Measurements from ENCODE around the gene C2CD4D.

Gene C2CD4D

GRCh38 chr1:151809985-151810556 is 29.5 kb downstream of the C2CD4D start:
- Histone ChIP-seq H3K36me3 (ENCODE audit: control insufficient read depth in 1 of 2, insufficient read depth in 2 of 2, low read length in 2 of 2) (no peaks in the 10 kb centered on the region), H3K27ac (ENCODE audit: low read length) (no peak overlapping the region), H3K4me3 (ENCODE audit: low read depth in 1 of 2, low read length in 2 of 2) (no peak overlapping the region), H3K27me3 (ENCODE audit: low read depth, low read length) (no peaks in the 10 kb centered on the region), H3K9me3 (ENCODE audit: control insufficient read depth in 1 of 2, low read length in 2 of 2) (no peaks in the 10 kb centered on the region), H3K4me1 (ENCODE audit: control insufficient read depth in 1 of 2, insufficient read depth in 2 of 2, low read length in 2 of 2) (no peaks in the 10 kb centered on the region)

DNA sequence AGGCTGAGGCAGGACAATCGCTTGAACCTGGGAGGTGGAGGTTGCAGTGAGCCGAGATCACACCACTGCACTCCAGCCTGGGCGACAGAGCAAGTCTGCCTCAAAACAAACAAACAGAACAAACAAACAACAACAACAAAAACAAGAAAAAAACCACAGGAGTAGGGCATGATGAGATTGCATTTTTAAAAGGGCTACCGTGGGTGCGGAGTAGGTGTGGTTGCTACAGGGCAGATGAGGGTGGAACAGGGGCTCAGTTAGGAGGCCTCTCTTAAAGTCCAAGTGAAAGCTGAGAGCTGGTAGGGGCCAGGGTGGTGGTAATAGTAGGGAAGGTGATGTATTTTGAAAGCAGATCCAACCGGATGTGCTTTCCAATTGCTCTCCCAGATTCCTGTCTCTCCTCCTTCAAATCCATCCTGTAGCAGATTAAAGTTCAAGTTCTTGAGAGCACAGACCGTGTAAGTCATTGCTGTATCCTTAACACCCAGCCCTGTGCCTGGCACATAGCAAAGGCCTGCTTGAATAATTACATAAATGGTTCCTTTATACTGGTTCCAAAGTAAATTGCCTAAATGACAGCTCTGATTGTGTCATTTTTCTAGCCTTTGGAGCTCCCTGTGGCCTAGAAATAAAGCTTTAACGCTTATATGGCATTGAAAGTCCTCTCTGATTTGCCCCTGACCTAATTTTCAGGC is 30.2 kb downstream of the C2CD4D start:
- Histone ChIP-seq H3K4me3 (ENCODE audit: low read depth in 1 of 2, low read length in 2 of 2) (no peak overlapping the region), H3K27me3 (ENCODE audit: low read depth, low read length) (no peaks in the 10 kb centered on the region), H3K36me3 (ENCODE audit: control insufficient read depth in 1 of 2, insufficient read depth in 2 of 2, low read length in 2 of 2) (no peaks in the 10 kb centered on the region), H3K4me1 (ENCODE audit: control insufficient read depth in 1 of 2, insufficient read depth in 2 of 2, low read length in 2 of 2) (no peaks in the 10 kb centered on the region), H3K27ac (ENCODE audit: low read length) (no peak overlapping the region), H3K9me3 (ENCODE audit: control insufficient read depth in 1 of 2, low read length in 2 of 2) (no peaks in the 10 kb centered on the region)

DNA sequence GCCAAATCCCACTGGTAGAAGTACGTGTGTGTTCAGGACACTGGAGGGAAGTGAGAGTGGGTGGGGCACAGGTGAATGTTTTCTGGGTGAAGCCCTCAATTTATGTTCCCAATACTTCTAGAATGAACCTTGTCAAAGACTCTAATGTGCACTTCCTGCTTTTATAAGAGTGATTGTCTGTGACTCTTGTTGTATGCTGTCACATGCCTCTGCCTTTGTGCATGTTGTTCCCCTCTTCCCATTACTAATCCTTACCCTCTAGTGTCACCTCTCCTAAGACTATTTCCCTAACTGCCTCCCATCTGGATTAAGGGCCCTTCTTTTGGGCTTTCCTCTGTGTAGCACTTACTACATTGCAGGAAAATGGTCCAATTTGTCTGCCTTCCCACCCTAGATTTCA is 31.9 kb downstream of the C2CD4D start:
- H3K4me3 ChIP-seq (ENCODE audit: low read depth in 1 of 2, low read length in 2 of 2): no peak overlapping the region
- no peak overlapping the region for H3K27ac ChIP-seq (ENCODE audit: low read length)
- no peaks in the 10 kb centered on the region for H3K9me3 ChIP-seq (ENCODE audit: control insufficient read depth in 1 of 2, low read length in 2 of 2)
- H3K36me3 ChIP-seq (ENCODE audit: control insufficient read depth in 1 of 2, insufficient read depth in 2 of 2, low read length in 2 of 2): no peaks in the 10 kb centered on the region
- no peaks in the 10 kb centered on the region for H3K27me3 ChIP-seq (ENCODE audit: low read depth, low read length)
- no peaks in the 10 kb centered on the region for H3K4me1 ChIP-seq (ENCODE audit: control insufficient read depth in 1 of 2, insufficient read depth in 2 of 2, low read length in 2 of 2)

DNA sequence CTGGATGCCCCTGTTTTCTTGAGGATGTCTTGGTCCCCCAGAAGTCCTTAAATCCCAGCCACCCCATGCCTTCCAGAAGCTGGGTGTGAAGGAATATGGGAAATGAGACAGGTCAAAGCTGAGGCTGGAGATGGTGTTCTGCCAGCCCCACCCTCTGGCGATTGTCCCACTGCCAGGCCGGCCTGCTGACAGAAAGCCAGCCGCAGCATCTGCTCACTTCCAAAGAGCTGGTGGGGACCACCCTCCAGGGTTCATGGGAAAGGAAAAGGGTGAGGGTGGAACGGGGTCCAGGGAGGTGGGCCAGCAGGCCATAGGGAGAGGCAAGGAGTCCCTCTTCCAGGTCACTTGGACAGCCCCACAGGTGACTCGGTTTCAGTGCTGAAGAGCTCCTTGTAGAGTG is 32.5 kb downstream of the C2CD4D start:
- Histone ChIP-seq H3K36me3 (ENCODE audit: control insufficient read depth in 1 of 2, insufficient read depth in 2 of 2, low read length in 2 of 2) (no peaks in the 10 kb centered on the region), H3K27me3 (ENCODE audit: low read depth, low read length) (no peaks in the 10 kb centered on the region), H3K9me3 (ENCODE audit: control insufficient read depth in 1 of 2, low read length in 2 of 2) (no peaks in the 10 kb centered on the region), H3K27ac (ENCODE audit: low read length) (no peak overlapping the region), H3K4me3 (ENCODE audit: low read depth in 1 of 2, low read length in 2 of 2) (no peak overlapping the region), H3K4me1 (ENCODE audit: control insufficient read depth in 1 of 2, insufficient read depth in 2 of 2, low read length in 2 of 2) (no peaks in the 10 kb centered on the region)

DNA sequence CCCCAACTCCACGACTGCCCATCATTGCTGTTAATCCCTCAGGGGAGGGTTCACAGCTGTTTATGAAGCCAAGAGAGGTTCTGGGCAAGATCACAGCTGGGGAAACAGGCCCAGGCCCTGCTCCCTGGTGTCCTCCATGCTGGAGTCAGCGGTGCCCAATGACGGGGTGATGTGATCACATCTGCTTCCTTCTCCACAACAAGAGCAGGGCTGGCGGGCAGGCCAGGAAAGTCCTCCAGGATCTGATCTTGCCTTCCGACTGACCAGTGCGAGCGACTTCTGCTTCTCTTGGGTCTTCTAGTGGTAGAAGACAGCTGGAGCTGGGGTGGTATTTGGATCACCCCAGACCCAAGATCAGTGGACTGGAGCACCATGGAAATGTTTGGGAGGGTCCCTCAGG is 33.5 kb downstream of the C2CD4D start:
- Histone ChIP-seq H3K4me3 (ENCODE audit: low read depth in 1 of 2, low read length in 2 of 2) (no peak overlapping the region), H3K27ac (ENCODE audit: low read length) (no peak overlapping the region), H3K9me3 (ENCODE audit: control insufficient read depth in 1 of 2, low read length in 2 of 2) (no peaks in the 10 kb centered on the region), H3K27me3 (ENCODE audit: low read depth, low read length) (no peaks in the 10 kb centered on the region), H3K36me3 (ENCODE audit: control insufficient read depth in 1 of 2, insufficient read depth in 2 of 2, low read length in 2 of 2) (no peaks in the 10 kb centered on the region), H3K4me1 (ENCODE audit: control insufficient read depth in 1 of 2, insufficient read depth in 2 of 2, low read length in 2 of 2) (no peaks in the 10 kb centered on the region)

DNA sequence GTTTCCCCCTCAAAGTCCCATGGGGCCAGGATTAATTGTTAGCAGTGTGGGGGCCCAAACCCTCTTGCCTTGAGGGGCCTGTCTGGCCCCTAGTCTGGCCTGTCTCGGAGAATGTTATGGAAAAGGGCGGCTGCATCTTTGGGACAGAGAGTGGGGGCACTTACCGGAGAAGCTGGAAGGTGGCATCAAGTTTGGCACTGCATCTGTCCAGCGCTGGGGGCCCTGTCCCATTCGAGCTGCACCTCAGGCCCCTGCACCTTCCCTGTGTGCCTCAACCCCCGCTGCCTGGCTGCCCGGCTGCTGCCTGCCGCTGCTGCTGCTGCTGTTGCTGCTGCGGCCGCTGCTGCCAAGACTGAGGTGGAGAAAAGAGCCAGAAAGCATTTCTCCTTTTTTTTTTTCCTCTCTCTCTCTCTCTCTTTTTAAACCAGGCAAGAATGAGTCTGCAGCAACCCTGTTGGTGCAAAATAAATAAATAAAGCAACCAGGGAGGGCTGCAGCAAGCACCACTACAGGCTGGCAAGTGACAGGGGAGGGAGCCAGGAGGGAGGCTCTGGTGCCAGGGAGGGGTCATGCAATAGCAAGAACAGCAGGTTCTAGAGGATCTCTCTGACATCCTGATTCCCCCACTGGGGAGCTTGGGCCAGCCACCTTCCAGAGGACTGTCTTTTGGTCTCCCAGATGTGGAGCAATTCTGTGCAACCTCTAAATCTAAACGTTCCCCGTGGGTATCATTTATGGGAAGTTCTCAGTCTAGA is 34.4 kb downstream of the C2CD4D start, which contains the start of gene LINGO4:
Gene LINGO4 (minus strand): TSS at position 354 of the 755 bp plus-strand sequence. CDS start 2,715 bp downstream, outside the sequence.
- H3K4me3 ChIP-seq (ENCODE audit: low read depth in 1 of 2, low read length in 2 of 2): no peak within 1 kb of the TSS
- no peak within 1 kb of the TSS for H3K27ac ChIP-seq (ENCODE audit: low read length)
- H3K36me3 ChIP-seq (ENCODE audit: control insufficient read depth in 1 of 2, insufficient read depth in 2 of 2, low read length in 2 of 2): no peaks in the 10 kb centered on the region
- H3K27me3 ChIP-seq (ENCODE audit: low read depth, low read length): no peaks in the 10 kb centered on the region
- no peaks in the 10 kb centered on the region for H3K9me3 ChIP-seq (ENCODE audit: control insufficient read depth in 1 of 2, low read length in 2 of 2)
- H3K4me1 ChIP-seq (ENCODE audit: control insufficient read depth in 1 of 2, insufficient read depth in 2 of 2, low read length in 2 of 2): no peaks in the 10 kb centered on the region

- no peaks in the 10 kb centered on the region for H3K4me1 ChIP-seq (ENCODE audit: control insufficient read depth in 1 of 2, insufficient read depth in 2 of 2, low read length in 2 of 2)
- no peaks in the 10 kb centered on the region for H3K27me3 ChIP-seq (ENCODE audit: low read depth, low read length)
- no peaks in the 10 kb centered on the region for H3K36me3 ChIP-seq (ENCODE audit: control insufficient read depth in 1 of 2, insufficient read depth in 2 of 2, low read length in 2 of 2)
- no peak overlapping the region for H3K27ac ChIP-seq (ENCODE audit: low read length)
- no peaks in the 10 kb centered on the region for H3K9me3 ChIP-seq (ENCODE audit: control insufficient read depth in 1 of 2, low read length in 2 of 2)
- no peak overlapping the region for H3K4me3 ChIP-seq (ENCODE audit: low read depth in 1 of 2, low read length in 2 of 2)
These were observed 35.7 kb downstream of the C2CD4D start for GRCh38 chr1:151803915-151804314.

DNA sequence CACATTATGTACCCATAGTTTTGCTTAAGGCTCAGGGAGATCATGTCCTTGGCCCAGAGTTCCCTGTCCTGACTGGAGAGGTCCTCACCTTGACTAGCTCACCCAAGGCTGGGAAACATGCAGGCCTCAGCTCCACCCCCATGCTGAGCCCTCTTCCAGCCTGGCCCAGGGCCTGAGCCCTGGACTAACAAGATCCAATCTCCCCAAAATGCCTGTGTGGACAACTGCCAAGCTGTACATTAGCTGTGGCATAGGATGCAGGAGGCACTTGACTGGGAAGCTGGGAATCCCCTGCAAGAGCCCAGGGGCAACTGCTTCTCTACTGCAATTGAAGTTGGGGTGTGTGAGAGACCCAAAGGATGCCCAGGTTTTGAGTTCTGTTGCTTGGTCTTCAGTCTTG is 36.5 kb downstream of the C2CD4D start:
- Histone ChIP-seq H3K9me3 (ENCODE audit: control insufficient read depth in 1 of 2, low read length in 2 of 2) (no peaks in the 10 kb centered on the region), H3K36me3 (ENCODE audit: control insufficient read depth in 1 of 2, insufficient read depth in 2 of 2, low read length in 2 of 2) (no peaks in the 10 kb centered on the region), H3K27ac (ENCODE audit: low read length) (no peak overlapping the region), H3K27me3 (ENCODE audit: low read depth, low read length) (no peaks in the 10 kb centered on the region), H3K4me1 (ENCODE audit: control insufficient read depth in 1 of 2, insufficient read depth in 2 of 2, low read length in 2 of 2) (no peaks in the 10 kb centered on the region), H3K4me3 (ENCODE audit: low read depth in 1 of 2, low read length in 2 of 2) (no peak overlapping the region)

GRCh38 chr1:151802372-151802771 is 37.2 kb downstream of the C2CD4D start:
- Histone ChIP-seq H3K27me3 (ENCODE audit: low read depth, low read length) (no peaks in the 10 kb centered on the region), H3K9me3 (ENCODE audit: control insufficient read depth in 1 of 2, low read length in 2 of 2) (no peaks in the 10 kb centered on the region), H3K4me1 (ENCODE audit: control insufficient read depth in 1 of 2, insufficient read depth in 2 of 2, low read length in 2 of 2) (no peaks in the 10 kb centered on the region), H3K4me3 (ENCODE audit: low read depth in 1 of 2, low read length in 2 of 2) (no peak overlapping the region), H3K36me3 (ENCODE audit: control insufficient read depth in 1 of 2, insufficient read depth in 2 of 2, low read length in 2 of 2) (no peaks in the 10 kb centered on the region), H3K27ac (ENCODE audit: low read length) (no peak overlapping the region)

DNA sequence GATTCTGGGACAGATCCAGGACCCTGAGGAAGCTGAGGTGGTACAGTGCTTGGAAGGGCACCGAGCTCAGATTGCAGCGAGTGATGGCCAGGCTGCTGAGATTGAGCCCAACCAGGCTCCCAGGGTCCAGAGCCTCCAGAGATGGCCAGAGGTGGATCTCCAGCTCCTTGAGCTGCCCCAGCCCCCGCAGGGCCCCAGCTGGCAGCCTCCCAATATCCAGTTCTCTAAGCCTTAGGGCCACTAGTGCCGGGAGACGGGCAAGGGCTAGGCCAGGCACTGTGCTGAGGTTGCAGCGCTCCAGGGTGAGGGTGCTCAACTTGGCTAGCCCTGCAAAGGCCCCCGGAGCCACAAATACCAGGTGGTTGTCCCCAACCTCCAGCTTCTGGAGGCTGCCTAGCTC is 37.8 kb downstream of the C2CD4D start:
- no peaks in the 10 kb centered on the region for H3K36me3 ChIP-seq (ENCODE audit: control insufficient read depth in 1 of 2, insufficient read depth in 2 of 2, low read length in 2 of 2)

DNA sequence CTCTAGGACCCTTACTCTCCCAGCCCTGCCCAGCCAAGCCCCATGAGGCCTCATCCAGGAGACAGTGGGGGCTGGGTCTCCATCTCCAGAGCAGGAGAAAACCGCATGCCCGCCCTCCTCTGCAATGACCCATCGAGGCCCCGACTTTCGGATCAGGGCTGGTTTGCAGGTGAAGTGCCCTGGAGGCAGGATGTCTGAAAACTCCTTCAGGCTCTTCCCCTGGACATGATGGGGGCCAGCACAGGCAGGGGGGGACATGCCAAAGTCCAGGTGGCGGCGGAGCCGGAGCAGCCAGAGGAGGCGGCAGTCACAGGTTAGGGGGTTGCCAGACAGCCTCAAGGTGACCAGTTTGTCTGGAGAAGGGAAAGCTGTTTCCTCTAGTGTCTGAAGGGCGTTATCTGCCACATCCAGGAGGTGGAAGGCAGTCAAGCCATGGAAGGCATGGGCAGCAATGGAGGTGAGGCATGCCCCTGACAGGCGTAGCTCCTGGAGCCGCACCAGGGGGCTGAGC is 38.3 kb downstream of the C2CD4D start:
- Histone ChIP-seq H3K36me3 (ENCODE audit: control insufficient read depth in 1 of 2, insufficient read depth in 2 of 2, low read length in 2 of 2) (no peaks in the 10 kb centered on the region), H3K27me3 (ENCODE audit: low read depth, low read length) (no peaks in the 10 kb centered on the region), H3K27ac (ENCODE audit: low read length) (no peak overlapping the region), H3K9me3 (ENCODE audit: control insufficient read depth in 1 of 2, low read length in 2 of 2) (no peaks in the 10 kb centered on the region), H3K4me1 (ENCODE audit: control insufficient read depth in 1 of 2, insufficient read depth in 2 of 2, low read length in 2 of 2) (no peaks in the 10 kb centered on the region), H3K4me3 (ENCODE audit: low read depth in 1 of 2, low read length in 2 of 2) (no peak overlapping the region)

More for the DNA sequence above, 37.8 kb downstream of the C2CD4D start:
- H3K4me3 ChIP-seq (ENCODE audit: low read depth in 1 of 2, low read length in 2 of 2): no peak overlapping the region
- H3K27ac ChIP-seq (ENCODE audit: low read length): no peak overlapping the region
- no peaks in the 10 kb centered on the region for H3K9me3 ChIP-seq (ENCODE audit: control insufficient read depth in 1 of 2, low read length in 2 of 2)
- H3K4me1 ChIP-seq (ENCODE audit: control insufficient read depth in 1 of 2, insufficient read depth in 2 of 2, low read length in 2 of 2): no peaks in the 10 kb centered on the region
- H3K27me3 ChIP-seq (ENCODE audit: low read depth, low read length): no peaks in the 10 kb centered on the region
